Measurements from ENCODE around the gene TREML4. TPM values are rescaled to one million over a fixed set of nuclear protein-coding genes. Genes with fewer than 3 reads are reported as not detected.

Gene TREML4
- total RNA-seq, 1 donor from 2014 or later: not detected

DNA sequence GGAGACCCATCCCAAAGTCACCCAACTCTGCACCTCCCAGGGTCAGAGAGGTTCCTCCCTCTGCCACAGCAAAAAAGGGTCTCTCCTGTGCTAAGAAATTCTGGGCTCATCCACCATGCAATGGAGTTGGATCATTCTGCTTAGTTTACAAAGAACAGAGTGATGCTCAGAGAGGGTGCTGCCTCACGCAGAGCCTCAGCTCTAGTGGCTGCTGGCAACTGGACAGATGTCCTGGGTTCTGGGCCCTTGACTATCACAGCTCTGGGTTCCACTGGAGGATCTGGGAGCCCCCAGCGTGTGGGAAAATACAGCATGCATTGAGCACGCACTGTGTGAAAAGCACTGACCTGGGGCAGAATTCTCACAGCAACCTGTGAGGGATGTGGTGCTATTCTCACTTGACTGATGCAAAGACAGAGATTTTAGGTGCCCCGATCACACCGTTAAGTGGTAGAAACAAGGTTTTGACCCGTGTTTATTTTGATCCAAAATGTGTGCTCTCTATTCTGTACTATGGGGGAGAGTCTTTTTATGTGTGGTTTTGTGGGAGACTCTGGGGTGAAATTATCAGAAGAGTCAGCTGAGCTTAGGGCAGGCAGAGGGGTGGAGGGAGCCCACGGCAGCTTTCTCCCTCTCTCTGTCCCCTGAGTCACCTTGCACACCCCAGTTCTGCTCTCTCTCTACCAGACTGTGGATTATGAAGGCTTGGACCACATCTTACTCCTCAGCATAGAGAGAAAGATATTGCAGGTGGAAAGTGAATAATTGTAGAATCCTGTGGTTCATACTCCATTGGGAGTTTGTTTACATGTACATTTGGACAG lies 19.9 kb downstream of the TREML4 start:
- DNase-seq (ENCODE audit: low read depth): no peak
- H3K36me3 ChIP-seq (ENCODE audit: control insufficient read depth, insufficient read depth, low read length): no peaks in the 10 kb centered on the region
- no peak overlapping the region for H3K4me3 ChIP-seq (ENCODE audit: low read depth, low read length)
- TF ChIP-seq, protein P1, sequence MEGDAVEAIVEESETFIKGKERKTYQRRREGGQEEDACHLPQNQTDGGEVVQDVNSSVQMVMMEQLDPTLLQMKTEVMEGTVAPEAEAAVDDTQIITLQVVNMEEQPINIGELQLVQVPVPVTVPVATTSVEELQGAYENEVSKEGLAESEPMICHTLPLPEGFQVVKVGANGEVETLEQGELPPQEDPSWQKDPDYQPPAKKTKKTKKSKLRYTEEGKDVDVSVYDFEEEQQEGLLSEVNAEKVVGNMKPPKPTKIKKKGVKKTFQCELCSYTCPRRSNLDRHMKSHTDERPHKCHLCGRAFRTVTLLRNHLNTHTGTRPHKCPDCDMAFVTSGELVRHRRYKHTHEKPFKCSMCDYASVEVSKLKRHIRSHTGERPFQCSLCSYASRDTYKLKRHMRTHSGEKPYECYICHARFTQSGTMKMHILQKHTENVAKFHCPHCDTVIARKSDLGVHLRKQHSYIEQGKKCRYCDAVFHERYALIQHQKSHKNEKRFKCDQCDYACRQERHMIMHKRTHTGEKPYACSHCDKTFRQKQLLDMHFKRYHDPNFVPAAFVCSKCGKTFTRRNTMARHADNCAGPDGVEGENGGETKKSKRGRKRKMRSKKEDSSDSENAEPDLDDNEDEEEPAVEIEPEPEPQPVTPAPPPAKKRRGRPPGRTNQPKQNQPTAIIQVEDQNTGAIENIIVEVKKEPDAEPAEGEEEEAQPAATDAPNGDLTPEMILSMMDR (IDR thresholded peaks at IDR 0.05; ENCODE audit: insufficient read depth, low read length, poor library complexity, severe bottlenecking): no peak
- no peaks in the 10 kb centered on the region for H3K27me3 ChIP-seq (ENCODE audit: control insufficient read depth, insufficient read depth, low read length)

DNA sequence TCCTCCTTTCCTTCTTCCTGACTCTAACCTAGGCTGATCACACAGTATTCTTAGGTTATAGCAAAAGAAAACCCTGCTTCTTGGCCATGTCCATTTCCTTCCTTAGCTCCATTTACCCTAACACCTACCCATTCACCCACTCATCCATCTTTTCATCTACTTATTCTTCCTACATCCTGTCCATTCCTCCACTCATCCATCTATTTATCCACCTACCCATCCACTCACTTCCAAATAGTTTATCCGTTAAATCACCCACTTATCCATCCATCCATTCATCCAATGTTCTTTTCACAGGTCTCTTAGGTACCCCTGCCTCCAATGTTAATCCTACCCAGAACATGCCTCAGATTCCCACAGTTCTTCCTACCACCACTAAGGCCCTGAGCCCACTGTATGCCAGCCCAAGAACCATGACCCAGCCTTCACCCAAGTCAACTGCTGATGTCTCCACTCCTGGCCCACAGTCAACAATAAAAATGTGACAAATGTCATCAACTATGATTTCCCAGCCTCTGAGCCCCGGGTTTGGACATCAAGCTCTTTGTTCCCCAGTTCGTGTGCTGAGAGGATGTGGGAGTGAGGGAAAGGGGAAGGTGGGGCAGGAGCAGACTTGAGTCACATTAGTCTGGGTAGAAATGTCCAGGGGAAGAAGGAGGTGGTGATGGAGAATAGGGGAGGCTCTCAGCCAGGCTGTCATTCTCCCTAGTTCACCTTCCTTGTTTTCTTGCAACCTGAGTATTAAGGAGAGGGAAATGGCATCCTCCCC lies 24.4 kb downstream of the TREML4 start:
- no peak overlapping the region for H3K4me3 ChIP-seq (ENCODE audit: low read depth, low read length)

DNA sequence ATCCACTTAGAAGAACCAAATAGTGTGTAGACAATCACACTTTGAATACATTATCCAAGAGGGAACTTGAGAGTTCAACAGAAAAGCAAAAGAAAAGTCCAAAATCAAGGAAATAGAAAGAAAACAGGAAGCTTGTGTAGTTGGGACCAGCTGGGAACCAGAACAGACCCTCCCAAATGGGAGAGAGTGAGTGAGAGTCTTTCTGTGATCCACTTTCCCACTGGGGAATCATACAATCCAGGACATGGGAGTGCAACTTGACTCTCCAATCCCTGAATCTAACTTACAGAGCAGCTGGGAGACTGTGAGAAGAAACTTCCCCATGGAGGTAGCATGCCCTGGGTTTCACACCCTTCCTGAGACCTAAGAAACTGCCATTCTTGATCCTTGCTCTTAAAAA lies 27.0 kb downstream of the TREML4 start:
- TF ChIP-seq, protein P1 (IDR thresholded peaks at IDR 0.05; ENCODE audit: insufficient read depth, low read length, poor library complexity, severe bottlenecking): no peak
- Histone ChIP-seq H3K27me3 (ENCODE audit: control insufficient read depth, insufficient read depth, low read length) (no peaks in the 10 kb centered on the region), H3K4me3 (ENCODE audit: low read depth, low read length) (no peak overlapping the region), H3K36me3 (ENCODE audit: control insufficient read depth, insufficient read depth, low read length) (no peaks in the 10 kb centered on the region)
- DNase-seq (ENCODE audit: low read depth): no peak

More for the DNA sequence above, 24.4 kb downstream of the TREML4 start:
- Histone ChIP-seq H3K27me3 (ENCODE audit: control insufficient read depth, insufficient read depth, low read length) (no peaks in the 10 kb centered on the region), H3K36me3 (ENCODE audit: control insufficient read depth, insufficient read depth, low read length) (no peaks in the 10 kb centered on the region)
- DNase-seq (ENCODE audit: low read depth): no peak
- TF ChIP-seq, protein P1 (IDR thresholded peaks at IDR 0.05; ENCODE audit: insufficient read depth, low read length, poor library complexity, severe bottlenecking): no peak

DNA sequence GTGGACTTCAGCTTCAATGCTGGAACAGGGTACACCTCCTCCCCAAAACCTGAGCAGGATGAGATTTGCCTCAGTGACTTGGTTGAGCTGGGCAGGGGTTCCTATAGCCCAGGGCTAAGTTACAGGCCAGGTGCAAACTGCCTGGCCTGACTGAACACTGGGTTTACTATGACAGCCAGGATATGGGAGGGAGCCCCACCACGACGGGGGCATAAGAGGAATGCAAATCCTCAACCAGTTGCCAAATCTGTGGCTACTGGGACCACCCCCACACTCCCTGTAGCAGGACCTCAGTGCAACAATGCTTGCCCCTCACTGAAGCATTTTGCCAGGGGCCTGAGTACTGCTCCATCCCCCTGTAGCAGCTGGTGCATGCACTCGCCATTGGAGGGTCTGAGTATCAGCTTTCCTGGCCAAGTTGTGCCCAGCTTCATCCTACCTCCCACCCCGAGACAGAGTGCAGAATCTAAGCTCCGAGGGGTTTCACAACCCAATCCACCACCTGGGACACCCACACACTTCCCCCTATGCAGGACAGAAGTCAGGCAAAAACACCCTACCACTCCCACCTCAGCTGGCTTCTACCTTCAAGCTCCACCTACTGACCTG lies 27.6 kb downstream of the TREML4 start:
- Histone ChIP-seq H3K27me3 (ENCODE audit: control insufficient read depth, insufficient read depth, low read length) (no peaks in the 10 kb centered on the region), H3K4me3 (ENCODE audit: low read depth, low read length) (no peak overlapping the region), H3K36me3 (ENCODE audit: control insufficient read depth, insufficient read depth, low read length) (no peaks in the 10 kb centered on the region)
- TF ChIP-seq, protein P1 (IDR thresholded peaks at IDR 0.05; ENCODE audit: insufficient read depth, low read length, poor library complexity, severe bottlenecking): no peak
- no peak for DNase-seq (ENCODE audit: low read depth)

DNA sequence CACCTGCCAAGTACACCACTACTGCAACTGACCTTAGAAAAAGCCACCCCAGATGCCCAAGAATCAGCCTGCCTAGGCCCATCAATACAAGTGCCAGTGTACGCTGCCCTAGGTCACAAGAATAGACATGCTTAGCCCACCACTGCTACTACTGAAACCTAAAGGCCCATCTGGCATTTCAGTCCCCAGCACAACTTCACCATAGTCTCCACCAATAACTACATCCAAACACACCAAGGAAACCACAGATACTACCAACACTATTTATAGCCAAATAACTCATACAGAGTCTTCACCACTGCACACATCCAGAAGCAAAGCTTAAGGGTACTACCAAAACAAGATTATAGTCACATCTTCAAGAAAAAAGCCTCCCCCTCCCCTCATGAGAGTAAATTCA lies 28.2 kb downstream of the TREML4 start:
- no peak overlapping the region for H3K4me3 ChIP-seq (ENCODE audit: low read depth, low read length)
- no peak for DNase-seq (ENCODE audit: low read depth)
- TF ChIP-seq, protein P1 (IDR thresholded peaks at IDR 0.05; ENCODE audit: insufficient read depth, low read length, poor library complexity, severe bottlenecking): no peak
- H3K27me3 ChIP-seq (ENCODE audit: control insufficient read depth, insufficient read depth, low read length): no peaks in the 10 kb centered on the region
- H3K36me3 ChIP-seq (ENCODE audit: control insufficient read depth, insufficient read depth, low read length): no peaks in the 10 kb centered on the region

Measured in kidney epithelial cell (primary cell).